Measurements from ENCODE around the gene TNFAIP8L2. TPM values are rescaled to one million over a fixed set of nuclear protein-coding genes. Genes with fewer than 3 reads are reported as not detected.

TNFAIP8L2 gene
- total RNA-seq, result 2.6 TPM
- long read RNA-seq, result 0 reads

DNA sequence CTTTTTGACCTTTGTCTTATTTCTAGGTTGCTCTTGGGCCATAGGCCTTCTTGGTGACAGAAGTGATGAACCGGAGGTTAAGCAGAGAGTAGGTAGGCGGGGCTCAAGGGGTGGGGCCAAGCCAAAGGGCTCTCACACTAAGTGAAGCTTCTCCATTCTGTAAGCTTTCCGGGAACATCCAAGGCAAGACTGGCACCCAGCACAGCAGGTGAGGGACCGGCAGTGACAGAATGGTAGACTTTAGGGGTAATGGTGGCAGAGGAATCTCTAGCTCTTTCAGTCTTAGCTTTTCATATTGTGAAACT, at the start of gene TNFAIP8L2:
Gene TNFAIP8L2 (plus strand): TSS at position 135 of the 305 bp plus-strand sequence. CDS start 2,049 bp downstream, outside the sequence.
- DNase-seq (ENCODE audit: missing footprints) (peak; percentile 85), ATAC-seq (peak; percentile 70)
- intact Hi-C loops (cut with DNase I), result loop anchor here (2.0 kb wide), 1 partner anchor 56 kb away; no protein-coding TSS in a partner anchor

DNA sequence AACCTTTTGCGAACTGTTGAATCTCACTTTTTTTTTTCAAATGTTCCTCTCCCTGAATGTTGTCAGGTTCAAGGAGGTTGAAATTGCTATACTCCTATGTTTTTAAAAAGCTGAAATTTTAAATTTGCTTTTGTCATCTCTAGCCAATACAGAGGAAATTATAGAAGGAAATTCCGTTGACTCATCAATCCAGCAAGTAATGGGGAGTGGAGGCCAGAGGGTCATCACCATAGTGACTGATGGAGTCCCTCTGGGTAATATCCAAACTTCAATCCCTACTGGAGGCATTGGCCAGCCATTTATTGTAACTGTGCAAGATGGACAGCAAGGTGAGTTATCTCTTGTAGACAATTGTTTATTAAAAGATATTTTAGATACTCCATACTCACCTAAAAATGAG, 49.6 kb upstream of the TNFAIP8L2 start:
- DNase-seq (ENCODE audit: missing footprints), result no peak

GRCh38 chr1:151108331-151108730, 48.1 kb upstream of the TNFAIP8L2 start:
- DNase-seq (ENCODE audit: missing footprints) (no peak), ATAC-seq (no peak)
- intact Hi-C loops (cut with DNase I), result no loop called here

More for the DNA sequence above, 49.6 kb upstream of the TNFAIP8L2 start:
- ATAC-seq, result no peak
- intact Hi-C loops (cut with DNase I), result no loop called here

- no peak for ATAC-seq
- no peak for DNase-seq (ENCODE audit: missing footprints)
- intact Hi-C loops (cut with DNase I), result no loop called here
Measured at GRCh38 chr1:151113877-151114276, 42.6 kb upstream of the TNFAIP8L2 start.

- intact Hi-C loops (cut with DNase I), result no loop called here
- no peak for DNase-seq (ENCODE audit: missing footprints)
- ATAC-seq, result no peak
Measured at GRCh38 chr1:151124763-151125403, 31.6 kb upstream of the TNFAIP8L2 start.

GRCh38 chr1:151128800-151129199, 27.6 kb upstream of the TNFAIP8L2 start:
- no peak for DNase-seq (ENCODE audit: missing footprints)
- intact Hi-C loops (cut with DNase I), result no loop called here
- ATAC-seq, result no peak

- peak; percentile 88 for DNase-seq (ENCODE audit: missing footprints)
- intact Hi-C loops (cut with DNase I), result no loop called here
- peak; percentile 94 for ATAC-seq
Measured at GRCh38 chr1:151130987-151131586, 25.4 kb upstream of the TNFAIP8L2 start.

DNA sequence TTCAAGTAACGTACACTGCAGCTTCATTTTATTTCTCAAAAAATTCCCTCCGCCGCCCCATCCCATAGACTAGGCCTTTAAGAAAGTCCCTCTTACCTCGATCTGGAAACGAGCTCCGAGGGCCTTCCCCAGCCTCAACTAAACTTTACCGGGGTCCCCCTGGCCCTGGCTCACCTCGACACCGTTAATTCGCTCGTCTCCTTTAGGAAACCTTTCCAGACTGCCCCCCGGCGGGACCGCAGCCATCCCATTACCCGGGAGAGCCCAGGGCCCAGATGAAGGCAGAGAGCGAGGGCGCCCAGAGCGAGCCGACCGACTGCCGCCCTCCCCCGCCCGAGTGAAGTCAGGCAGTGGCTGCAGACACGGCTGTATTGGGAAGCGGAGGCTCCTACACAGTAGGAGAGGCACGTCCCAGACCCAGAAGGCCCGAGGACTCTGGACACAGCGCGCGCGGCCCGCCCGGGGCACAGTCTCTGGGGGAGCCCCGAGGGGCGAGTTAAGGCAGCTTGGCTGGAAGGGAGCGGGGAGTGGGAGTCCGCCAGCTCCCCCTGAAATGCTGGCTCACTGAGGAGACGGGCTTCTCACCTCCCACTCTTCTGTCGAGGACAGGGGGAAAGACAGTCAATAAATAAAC, 24.6 kb upstream of the TNFAIP8L2 start:
- DNase-seq (ENCODE audit: missing footprints), result no peak
- intact Hi-C loops (cut with DNase I), result no loop called here
- peak; percentile 45 for ATAC-seq

- intact Hi-C loops (cut with DNase I), result no loop called here
- no peak for DNase-seq (ENCODE audit: missing footprints)
- no peak for ATAC-seq
Measured at GRCh38 chr1:151132335-151133017, 24.0 kb upstream of the TNFAIP8L2 start.

DNA sequence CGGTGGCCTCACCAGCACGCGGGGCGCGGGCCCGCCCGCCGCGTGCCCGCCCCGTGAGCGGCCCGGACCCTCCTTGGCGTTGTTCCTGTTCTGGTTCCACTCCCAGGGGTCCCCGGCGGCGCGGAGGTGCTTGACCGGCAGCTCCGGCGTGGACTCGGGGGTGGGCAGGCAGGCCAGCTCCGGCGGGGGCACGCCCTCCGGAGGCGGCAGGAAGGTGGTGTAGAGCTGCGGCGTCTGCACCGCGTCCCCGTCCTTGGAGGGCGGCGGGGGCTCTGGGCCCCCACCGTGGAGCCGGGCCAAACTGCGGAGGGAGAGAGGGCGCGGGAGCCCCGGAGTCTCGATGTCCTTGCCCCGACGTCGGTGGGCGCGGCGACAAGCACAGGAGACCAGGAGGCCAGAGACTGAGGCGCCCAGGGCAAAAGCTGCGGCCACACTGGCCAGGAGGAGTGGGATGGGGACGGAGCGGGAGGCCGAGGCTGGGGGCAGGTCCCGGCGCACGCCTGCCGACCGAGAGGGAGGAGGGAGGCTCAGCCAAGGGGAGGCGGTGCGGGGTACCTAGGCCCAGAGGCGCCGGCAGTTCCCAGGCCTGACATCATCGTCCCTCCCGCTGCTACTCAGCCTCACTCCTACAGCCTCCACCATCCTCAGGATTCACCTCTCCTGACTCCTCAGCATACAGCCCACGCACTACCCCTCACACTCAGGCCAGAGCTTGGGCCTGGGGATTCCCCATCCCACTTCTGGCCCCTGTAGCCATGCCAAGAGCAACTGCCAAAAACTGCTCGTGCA, 23.2 kb upstream of the TNFAIP8L2 start:
- intact Hi-C loops (cut with DNase I), result no loop called here
- no peak for ATAC-seq
- no peak for DNase-seq (ENCODE audit: missing footprints)

DNA sequence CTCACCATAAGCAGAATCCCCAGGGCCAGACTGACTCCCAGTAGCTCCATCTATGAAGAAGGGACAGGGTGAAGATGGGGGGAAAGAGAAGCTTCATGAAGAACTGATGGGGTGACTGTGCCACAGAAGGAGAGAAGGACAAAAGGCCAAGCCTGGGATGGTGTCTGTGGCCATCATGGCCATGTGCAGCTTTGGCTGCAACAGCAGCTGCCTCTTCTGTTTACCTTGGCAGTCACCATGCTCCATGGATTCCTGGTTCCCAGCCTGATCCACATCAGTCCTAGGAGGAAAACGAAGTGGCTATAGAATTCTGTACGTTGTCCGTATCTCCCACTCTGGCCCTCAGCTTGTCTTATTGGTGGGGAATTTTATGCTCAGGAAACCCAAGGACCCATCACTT, 22.1 kb upstream of the TNFAIP8L2 start:
- intact Hi-C loops (cut with DNase I), result no loop called here
- ATAC-seq (no peak), DNase-seq (ENCODE audit: missing footprints) (no peak)

DNA sequence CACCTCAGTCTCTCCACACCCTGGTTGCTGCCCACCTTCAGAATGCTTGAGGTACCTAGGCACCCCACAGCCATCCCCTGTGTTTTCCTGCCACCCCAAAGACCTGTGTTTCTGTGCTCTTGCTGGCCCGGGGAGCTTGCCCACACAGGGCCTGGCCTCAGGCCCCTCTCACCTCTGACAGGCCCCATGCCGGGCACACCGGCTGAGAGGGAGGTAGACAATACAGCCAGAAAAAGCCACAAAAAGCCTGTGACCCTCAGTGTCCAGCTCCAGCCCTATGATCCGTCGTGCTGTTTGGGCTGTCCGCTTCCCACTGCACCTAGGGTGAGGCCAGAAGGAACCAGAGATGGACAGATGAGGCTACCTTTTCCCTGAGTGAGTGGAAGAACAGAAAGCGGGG, 21.5 kb upstream of the TNFAIP8L2 start:
- no peak for DNase-seq (ENCODE audit: missing footprints)
- intact Hi-C loops (cut with DNase I), result no loop called here

GRCh38 chr1:151135433-151136385, 20.7 kb upstream of the TNFAIP8L2 start:
- ATAC-seq (no peak), DNase-seq (ENCODE audit: missing footprints) (no peak)
- intact Hi-C loops (cut with DNase I), result no loop called here

More for the DNA sequence above, 21.5 kb upstream of the TNFAIP8L2 start:
- no peak for ATAC-seq

GRCh38 chr1:151137789-151138188, 18.7 kb upstream of the TNFAIP8L2 start:
- DNase-seq (ENCODE audit: missing footprints) (no peak), ATAC-seq (no peak)
- intact Hi-C loops (cut with DNase I), result no loop called here

DNA sequence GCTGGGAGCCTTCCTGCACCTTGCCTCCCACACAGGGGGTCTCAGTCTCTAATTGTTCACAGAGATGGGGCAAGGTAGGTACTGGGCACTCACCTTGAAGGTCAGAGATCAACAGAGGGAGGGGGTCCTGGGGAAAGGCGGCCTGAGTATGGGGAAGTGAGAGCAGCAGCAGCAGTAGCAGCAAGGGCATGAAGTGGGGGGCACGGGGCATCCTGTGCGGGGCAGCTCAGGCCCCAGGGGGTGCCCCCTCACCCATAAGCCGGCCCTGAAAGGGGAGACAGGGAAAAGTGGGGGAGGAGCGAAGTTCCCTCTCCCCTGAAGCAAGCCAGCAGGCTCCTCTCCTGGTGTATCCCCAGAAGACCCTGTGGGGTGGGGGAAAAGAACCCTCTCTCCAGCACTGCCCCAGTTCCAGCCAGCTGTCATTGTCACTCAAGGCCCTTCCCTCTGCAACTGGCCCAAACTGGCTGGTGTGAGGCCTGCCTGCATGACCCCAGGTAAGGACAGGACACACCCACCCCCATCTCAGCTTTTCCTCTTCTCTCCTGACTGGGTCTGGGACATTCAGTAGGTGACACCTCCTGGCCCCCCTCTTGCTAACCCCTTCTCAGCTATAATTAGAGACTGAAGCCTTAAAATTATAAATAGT, 13.9 kb upstream of the TNFAIP8L2 start:
- ATAC-seq (peak; percentile 33), DNase-seq (ENCODE audit: missing footprints) (no peak)

DNA sequence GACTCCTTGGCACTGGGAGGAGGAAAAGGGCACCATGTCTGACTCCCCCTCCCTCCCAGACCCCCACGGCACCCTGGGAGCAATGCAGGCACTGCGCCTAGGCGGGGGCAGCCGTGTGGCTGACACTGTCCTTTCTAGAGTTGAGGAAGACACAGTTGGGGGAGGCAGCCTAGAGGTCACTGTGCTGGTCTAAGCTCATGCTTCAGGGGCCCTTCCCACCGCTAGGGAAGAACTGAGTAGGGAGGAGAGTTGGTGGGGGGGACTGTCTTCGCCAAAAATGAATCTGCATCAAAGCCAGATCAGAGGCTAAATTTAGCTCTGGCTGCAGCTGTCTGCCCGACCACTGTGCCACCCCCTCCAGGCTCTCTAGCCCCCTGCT, 13.4 kb upstream of the TNFAIP8L2 start:
- ATAC-seq, result peak; percentile 2
- DNase-seq (ENCODE audit: missing footprints), result no peak
- intact Hi-C loops (cut with DNase I), result loop anchor here (10.0 kb wide), 1 partner anchor 268 kb away; the partner anchor contains the start of gene ARNT

More for the DNA sequence above, 13.9 kb upstream of the TNFAIP8L2 start:
- intact Hi-C loops (cut with DNase I), result loop anchor here (10.0 kb wide), 1 partner anchor 268 kb away; the partner anchor contains the start of gene ARNT

GRCh38 chr1:151143986-151144385, 12.5 kb upstream of the TNFAIP8L2 start:
- intact Hi-C loops (cut with DNase I), result loop anchor here (10.0 kb wide), 1 partner anchor 269 kb away; the partner anchor contains the start of gene ARNT
- DNase-seq (ENCODE audit: missing footprints) (no peak), ATAC-seq (no peak)
